HG02623 (cell line): ENCODE results near the gene JPH4.
"Not testable (repeated sequence)": the region's sequence is repeated elsewhere in the genome, so short reads cannot be mapped to it uniquely, and the experiment has no call there.

Experiments used
- ATAC-seq: cut with Tn5 transposase; IDR thresholded peaks from one replicate; pipeline ENCODE4 v1.9.1; 2021; ENCODE audit warnings: moderate library complexity; ENCODE audit not compliant: unreplicated experiment

Gene JPH4

GRCh38 chr14:23550131-23550811 is 28.3 kb downstream of the JPH4 start:
- no peak for ATAC-seq

GRCh38 chr14:23548351-23549318 is 30.0 kb downstream of the JPH4 start:
- no peak for ATAC-seq

- no peak for ATAC-seq
These were observed 30.7 kb downstream of the JPH4 start for GRCh38 chr14:23547924-23548323.

- ATAC-seq: no peak
These were observed 32.0 kb downstream of the JPH4 start for GRCh38 chr14:23546450-23547035.

GRCh38 chr14:23545740-23546365 is 32.7 kb downstream of the JPH4 start:
- no peak for ATAC-seq

GRCh38 chr14:23544511-23545447 is 33.8 kb downstream of the JPH4 start:
- ATAC-seq: no peak

GRCh38 chr14:23543403-23543802 is 35.2 kb downstream of the JPH4 start:
- ATAC-seq: no peak

GRCh38 chr14:23542261-23542660 is 36.3 kb downstream of the JPH4 start:
- ATAC-seq: no peak

GRCh38 chr14:23540141-23540469 is 38.5 kb downstream of the JPH4 start:
- ATAC-seq: no peak

GRCh38 chr14:23539248-23540140 is 39.1 kb downstream of the JPH4 start:
- ATAC-seq: no peak

- no peak for ATAC-seq
These were observed 39.8 kb downstream of the JPH4 start for GRCh38 chr14:23538785-23539184.

- ATAC-seq: no peak
These were observed 40.4 kb downstream of the JPH4 start for GRCh38 chr14:23538050-23538718.

GRCh38 chr14:23537351-23538049 is 41.1 kb downstream of the JPH4 start:
- ATAC-seq: no peak

GRCh38 chr14:23536906-23537305 is 41.7 kb downstream of the JPH4 start:
- not testable (repeated sequence) for ATAC-seq

- ATAC-seq: no peak
These were observed 42.1 kb downstream of the JPH4 start for GRCh38 chr14:23536494-23536893.

- ATAC-seq: no peak
These were observed 42.6 kb downstream of the JPH4 start for GRCh38 chr14:23535943-23536342.

GRCh38 chr14:23533652-23534435 is 44.7 kb downstream of the JPH4 start:
- ATAC-seq: no peak
